NAMALWA (cell line): ENCODE results near the gene PYCR2.
A peak's percentile ranks its signal among the peaks of the same experiment; 100 is the strongest.
"Not testable (repeated sequence)": the region's sequence is repeated elsewhere in the genome, so short reads cannot be mapped to it uniquely, and the experiment has no call there.

Experiments
- DNase-seq: peaks from one replicate; pipeline ENCODE4 v3.0.0-alpha.2; 2015; ENCODE audit warnings: low spot score

PYCR2 gene

DNA sequence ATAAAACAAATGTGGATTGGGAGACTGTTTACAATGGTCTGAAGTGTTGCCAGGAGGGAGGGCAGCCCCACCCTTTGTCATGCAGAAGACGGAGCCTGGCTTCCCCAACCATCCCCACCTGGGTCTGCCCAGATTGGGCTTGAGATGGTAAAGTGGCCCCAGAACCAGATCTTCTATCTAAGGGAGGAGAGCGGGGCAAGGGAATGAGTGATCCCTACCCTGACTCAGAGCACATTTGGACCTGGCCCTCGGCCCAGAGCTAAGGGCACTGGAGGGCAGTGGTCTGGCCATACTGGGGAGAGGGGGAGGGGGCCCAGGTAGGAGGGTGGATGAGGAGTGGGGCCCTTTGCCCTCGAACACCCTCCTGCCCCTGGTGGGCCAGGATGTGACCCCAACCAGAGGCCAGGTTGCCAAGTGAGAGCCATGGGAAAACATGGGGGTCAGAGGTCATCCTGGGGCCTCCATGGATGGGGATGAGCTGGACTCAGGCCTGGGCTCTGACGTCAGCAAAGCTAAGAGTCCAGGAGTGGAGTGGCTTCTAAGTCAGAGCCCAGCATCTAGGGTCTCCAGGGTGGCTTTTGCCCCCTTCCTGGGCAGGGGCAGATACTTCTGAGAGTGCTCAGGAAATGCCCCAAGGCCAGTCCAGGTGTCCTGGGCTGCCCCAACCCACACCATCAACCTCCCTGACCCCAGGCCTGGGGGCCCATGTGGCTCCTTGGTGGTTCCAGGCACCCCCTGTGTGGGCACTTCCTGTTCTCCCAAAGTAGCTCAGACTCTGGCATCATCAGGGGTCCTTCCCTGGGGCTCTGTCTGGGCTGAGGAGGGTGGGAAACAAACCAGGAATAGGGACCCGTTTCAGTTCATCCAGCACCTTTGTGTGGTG is 33.5 kb downstream of the PYCR2 start:
- no peak for DNase-seq

GRCh38 chr1:225889743-225890142 is 34.3 kb downstream of the PYCR2 start:
- DNase-seq, result no peak

DNA sequence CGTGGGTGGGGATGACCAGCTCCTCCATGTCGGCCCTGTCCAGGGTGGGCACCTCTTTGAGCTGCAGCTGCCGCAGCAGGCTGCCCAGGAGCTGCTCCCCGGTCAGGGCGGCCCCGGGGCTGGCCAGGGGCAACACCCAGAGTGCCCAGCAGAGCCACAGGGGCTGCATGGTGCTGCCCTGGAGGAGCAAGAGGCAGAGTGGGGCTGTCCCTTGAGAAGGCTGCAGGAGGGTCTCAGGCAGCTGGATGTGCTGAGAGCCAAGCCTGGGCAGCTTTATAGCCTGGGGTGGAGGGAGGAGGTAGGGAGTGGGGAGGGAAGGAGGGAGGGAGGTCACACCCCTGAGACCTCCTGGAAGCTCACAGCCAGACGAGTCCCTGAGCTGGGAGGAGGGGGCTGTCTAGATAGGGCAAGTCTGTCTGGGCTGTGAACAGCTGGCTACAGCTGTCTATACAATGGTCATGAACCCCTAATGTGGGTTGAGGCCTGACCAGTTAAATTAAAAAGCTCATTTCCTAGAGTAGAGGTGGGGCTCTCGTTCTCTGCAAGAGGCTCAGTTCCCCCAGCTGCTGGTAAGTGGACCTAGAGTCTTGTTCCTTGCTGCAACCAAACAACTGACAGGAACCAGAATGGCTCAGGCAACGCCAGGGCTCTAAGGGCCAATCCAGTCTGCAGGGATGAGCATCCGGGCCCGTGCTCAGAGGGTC is 35.0 kb downstream of the PYCR2 start, which contains the start of gene LEFTY1:
TSS of gene LEFTY1 (minus strand) at position 249 of the 704 bp plus-strand sequence. CDS start at position 169, 80 bp downstream.
- no peak for DNase-seq

- no peak for DNase-seq
Observed at GRCh38 chr1:225888289-225888897, 35.7 kb downstream of the PYCR2 start.

- not testable (repeated sequence) for DNase-seq
Observed at GRCh38 chr1:225887554-225888288, 36.3 kb downstream of the PYCR2 start.

- no peak for DNase-seq
Observed at GRCh38 chr1:225887030-225887314, 37.1 kb downstream of the PYCR2 start.

GRCh38 chr1:225886159-225887029 is 37.7 kb downstream of the PYCR2 start:
- DNase-seq, result no peak

GRCh38 chr1:225885336-225885735 is 38.7 kb downstream of the PYCR2 start:
- DNase-seq, result no peak

GRCh38 chr1:225883616-225884265 is 40.3 kb downstream of the PYCR2 start:
- DNase-seq, result no peak

GRCh38 chr1:225882694-225883615 is 41.1 kb downstream of the PYCR2 start:
- no peak for DNase-seq

- DNase-seq, result peak; percentile 83
Observed at GRCh38 chr1:225881959-225882693, 41.9 kb downstream of the PYCR2 start, which contains the start of gene TMEM63A. Gene TMEM63A, minus strand, starts transcription at chr1:225882380. Its CDS starts 4,800 bp downstream, at chr1:225877580.

- DNase-seq, result peak; percentile 20
Observed at GRCh38 chr1:225881081-225881958, 42.7 kb downstream of the PYCR2 start.

DNA sequence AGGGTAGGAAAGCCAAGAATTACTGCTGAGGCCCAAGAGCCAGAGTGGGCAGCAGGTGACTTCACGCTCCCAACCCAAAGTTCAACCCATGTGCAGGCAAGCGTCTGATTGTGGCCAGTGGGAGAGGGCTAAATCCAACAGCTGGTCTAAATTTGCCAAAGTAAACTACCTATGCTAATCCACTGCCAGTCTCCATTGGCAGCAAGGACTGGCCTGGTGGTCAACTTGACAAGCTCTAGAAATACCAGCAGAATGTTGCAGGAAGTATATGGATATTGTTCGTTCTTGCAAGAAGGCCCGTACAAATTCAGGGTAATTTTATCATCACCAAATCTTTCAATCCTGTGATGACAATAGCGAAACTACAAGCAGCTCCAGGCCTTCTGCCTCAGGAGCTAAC is 43.4 kb downstream of the PYCR2 start:
- DNase-seq, result no peak

- DNase-seq, result no peak
Observed at GRCh38 chr1:225880222-225880588, 43.8 kb downstream of the PYCR2 start.

DNA sequence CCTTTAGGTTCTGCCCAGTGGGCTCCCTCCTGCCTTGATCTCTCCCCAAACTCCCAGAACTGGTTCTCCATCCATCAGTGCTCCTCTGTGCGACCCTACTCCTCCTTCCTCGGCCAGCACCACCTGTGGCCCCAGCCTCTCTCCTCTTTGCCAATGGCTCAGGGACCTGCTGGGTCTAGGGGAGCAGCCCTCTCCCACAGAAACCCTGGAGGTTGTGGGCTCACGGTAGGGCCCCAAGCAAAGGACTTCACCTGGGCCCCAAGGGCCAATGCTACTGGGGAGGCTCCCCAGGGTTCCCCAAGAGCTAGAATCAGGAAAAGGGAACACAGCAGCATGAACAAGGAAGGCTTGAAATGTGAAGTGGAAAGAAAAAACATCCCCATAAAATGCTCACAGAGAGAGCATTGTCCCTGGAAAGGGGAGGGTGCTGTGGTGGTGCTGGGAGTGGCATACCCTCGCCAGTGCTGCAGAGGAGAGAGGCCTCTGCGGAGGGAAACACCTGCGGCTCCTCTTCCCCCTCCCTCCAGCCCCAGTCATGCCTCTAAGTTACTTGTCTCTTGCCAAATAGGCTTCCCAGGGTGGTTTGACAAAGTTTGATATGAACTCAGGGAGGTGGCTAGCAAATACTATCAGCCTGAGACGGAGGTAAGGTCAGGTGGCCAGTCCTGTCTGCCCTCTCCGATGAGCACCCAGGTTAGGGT is 44.4 kb downstream of the PYCR2 start:
- DNase-seq, result no peak

DNA sequence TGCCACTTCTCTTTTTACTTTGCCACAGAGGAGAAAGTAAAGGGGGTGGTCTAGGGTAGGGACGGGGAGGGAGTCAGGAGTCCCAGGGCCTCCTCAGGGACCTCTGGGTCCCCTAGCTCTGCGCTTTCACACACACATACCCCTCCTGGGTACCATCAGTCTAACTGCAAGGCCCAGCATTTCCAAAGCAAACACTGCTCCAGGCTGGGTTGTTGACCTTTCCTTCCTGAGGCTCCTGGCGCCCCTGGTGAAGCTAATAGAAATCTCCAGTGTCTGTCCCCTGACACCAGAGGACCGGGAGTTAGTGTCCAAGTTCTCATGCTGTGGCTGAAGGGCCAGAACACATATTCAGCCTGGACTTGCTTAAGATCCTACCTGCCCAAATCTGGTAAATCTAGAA is 45.8 kb downstream of the PYCR2 start:
- DNase-seq, result no peak

- peak; percentile 51 for DNase-seq
Observed at GRCh38 chr1:225877580-225877979, 46.5 kb downstream of the PYCR2 start.
